SU-DHL-6 (cell line): ENCODE results near the gene VIPR2.

ENCODE experiments used
- EZH2phosphoT487 ChIP-seq: fragments of 200-600 bp; sonication (generic), shearing (Covaris generic); conservative IDR thresholded peaks from 2 replicates; pipeline ENCODE4 v1.6.1; 2018; ENCODE audit warnings: mild to moderate bottlenecking, antibody characterized with exemption, low read length, moderate library complexity, mixed read lengths
- TF ChIP-seq, protein P1 (sequence below): fragments of 200-600 bp; sonication (generic); IDR thresholded peaks from one replicate; pipeline ENCODE4 v1.5.1; 2017; ENCODE audit warnings: antibody characterized with exemption, mild to moderate bottlenecking, low read length, moderate library complexity; ENCODE audit not compliant: insufficient read depth, poor library complexity, severe bottlenecking

DNA sequence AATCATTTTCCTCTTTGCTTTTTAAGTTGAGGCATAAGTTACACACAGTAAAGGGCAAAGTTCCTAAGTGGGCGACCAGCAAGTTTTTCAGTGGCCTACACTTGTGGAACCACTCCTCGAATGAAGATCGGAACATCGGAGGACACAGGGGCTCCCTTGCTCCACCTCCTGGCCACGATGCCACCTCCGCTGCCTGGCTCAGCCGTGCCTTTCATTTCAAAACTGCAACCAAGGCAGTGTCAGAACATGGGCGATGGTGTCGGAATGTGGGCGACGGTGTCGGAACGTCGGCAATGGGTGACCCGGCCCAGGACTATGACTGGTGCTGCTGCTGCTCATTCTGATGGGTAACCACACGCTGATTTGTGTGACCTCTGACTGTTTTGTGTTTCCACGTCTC is 9.6 kb upstream of the VIPR2 start:
- TF ChIP-seq, protein P1, sequence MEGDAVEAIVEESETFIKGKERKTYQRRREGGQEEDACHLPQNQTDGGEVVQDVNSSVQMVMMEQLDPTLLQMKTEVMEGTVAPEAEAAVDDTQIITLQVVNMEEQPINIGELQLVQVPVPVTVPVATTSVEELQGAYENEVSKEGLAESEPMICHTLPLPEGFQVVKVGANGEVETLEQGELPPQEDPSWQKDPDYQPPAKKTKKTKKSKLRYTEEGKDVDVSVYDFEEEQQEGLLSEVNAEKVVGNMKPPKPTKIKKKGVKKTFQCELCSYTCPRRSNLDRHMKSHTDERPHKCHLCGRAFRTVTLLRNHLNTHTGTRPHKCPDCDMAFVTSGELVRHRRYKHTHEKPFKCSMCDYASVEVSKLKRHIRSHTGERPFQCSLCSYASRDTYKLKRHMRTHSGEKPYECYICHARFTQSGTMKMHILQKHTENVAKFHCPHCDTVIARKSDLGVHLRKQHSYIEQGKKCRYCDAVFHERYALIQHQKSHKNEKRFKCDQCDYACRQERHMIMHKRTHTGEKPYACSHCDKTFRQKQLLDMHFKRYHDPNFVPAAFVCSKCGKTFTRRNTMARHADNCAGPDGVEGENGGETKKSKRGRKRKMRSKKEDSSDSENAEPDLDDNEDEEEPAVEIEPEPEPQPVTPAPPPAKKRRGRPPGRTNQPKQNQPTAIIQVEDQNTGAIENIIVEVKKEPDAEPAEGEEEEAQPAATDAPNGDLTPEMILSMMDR, result no peak
- no peak for TF ChIP-seq EZH2phosphoT487
